Activated naive CD4-positive, alpha-beta T cell treated with anti-CD3 and anti-CD28 coated beads, Interleukin-2, amount 10 ng/mL, durations not matched to agents 7 days and 5 days (primary cell): ENCODE measurements around the gene VPS4A.
"Not testable (repeated sequence)": the region's sequence is repeated elsewhere in the genome, so short reads cannot be mapped to it uniquely, and the experiment has no call there.

Source experiments
- CTCF ChIA-PET: fragments of 350-600 bp; sonication (Branson Sonifier 250); formaldehyde crosslinking; loops from one replicate; lab custom pipeline; 2021; ENCODE audit warnings: antibody characterized with exemption; lab: Charles Lee
- DNase-seq: peaks from one replicate; pipeline ENCODE4 v3.0.0-alpha.2; 2020
- H3K27ac Mint-ChIP-seq: one replicate; pipeline ENCODE4 v1.8.0; 2021; ENCODE audit warnings: mild to moderate bottlenecking, moderate library complexity, mixed read lengths
- H3K27me3 Mint-ChIP-seq: one replicate; pipeline ENCODE4 v1.8.0; 2021; ENCODE audit warnings: mild to moderate bottlenecking, mixed read lengths
- H3K36me3 Mint-ChIP-seq: one replicate; pipeline ENCODE4 v1.8.0; 2021; ENCODE audit warnings: mixed read lengths
- H3K4me1 Mint-ChIP-seq: one replicate; pipeline ENCODE4 v1.8.0; 2021; ENCODE audit warnings: mixed read lengths
- H3K4me3 Mint-ChIP-seq: one replicate; pipeline ENCODE4 v1.8.0; 2021; ENCODE audit warnings: mild to moderate bottlenecking, moderate library complexity, mixed read lengths
- H3K9me3 Mint-ChIP-seq: one replicate; pipeline ENCODE4 v1.8.0; 2021; ENCODE audit warnings: mixed read lengths

The VPS4A gene

DNA sequence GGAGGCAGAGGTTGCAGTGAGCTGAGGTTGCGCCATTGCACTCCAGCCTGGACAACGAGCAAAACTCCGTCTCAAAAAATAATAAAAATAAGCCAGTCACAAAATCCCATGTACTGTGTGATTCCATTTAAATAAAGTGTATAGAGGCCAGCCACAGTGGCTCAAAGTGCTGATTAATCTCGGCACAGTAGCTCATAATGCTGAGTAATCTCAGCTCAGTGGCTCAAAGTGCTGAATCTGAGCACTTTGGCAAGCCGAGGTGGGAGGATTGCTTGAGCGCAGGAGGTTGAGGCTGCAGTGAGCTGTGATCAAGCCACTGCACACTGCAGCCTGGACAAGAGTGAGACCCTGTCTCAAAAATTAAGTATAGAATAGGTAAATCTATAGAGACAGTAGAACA is 35.5 kb downstream of the VPS4A start:
- H3K36me3 Mint-ChIP-seq = peaks cover 25% of the 10 kb centered on the region
- H3K27me3 Mint-ChIP-seq = no peaks in the 10 kb centered on the region
- no peak for DNase-seq
- CTCF ChIA-PET = interaction anchor here (0.7 kb wide), 1 partner anchor 19 kb away, joined by 3 read pairs; no protein-coding TSS in a partner anchor
- no peak overlapping the region for H3K27ac Mint-ChIP-seq
- peaks cover 9% of the 10 kb centered on the region for H3K4me1 Mint-ChIP-seq
- no peaks in the 10 kb centered on the region for H3K9me3 Mint-ChIP-seq
- no peak overlapping the region for H3K4me3 Mint-ChIP-seq

DNA sequence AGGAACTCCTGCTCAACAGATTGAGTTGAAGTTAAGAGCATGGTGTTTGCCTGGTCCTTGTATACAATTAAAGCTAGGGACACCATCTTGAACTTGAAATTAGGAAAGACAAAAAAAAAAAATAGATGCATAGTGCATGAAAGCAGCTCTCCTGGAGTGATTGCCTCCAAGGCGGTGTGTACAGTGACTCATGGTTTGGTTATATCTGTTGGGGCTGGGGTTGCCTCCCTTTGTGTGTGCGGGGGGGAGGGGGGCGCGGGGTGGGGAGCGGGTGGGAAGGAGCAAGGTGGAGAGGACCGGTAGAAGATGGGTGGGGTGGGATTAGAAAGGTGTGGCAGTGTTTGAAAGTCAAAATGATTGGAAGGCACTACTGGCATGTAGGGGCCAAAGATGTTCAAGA is 37.1 kb downstream of the VPS4A start:
- peaks cover 3% of the 10 kb centered on the region for H3K4me1 Mint-ChIP-seq
- no peak overlapping the region for H3K27ac Mint-ChIP-seq
- no peak overlapping the region for H3K4me3 Mint-ChIP-seq
- H3K27me3 Mint-ChIP-seq = no peaks in the 10 kb centered on the region
- DNase-seq = no peak
- peaks cover 25% of the 10 kb centered on the region for H3K36me3 Mint-ChIP-seq
- no peaks in the 10 kb centered on the region for H3K9me3 Mint-ChIP-seq
- CTCF ChIA-PET = no interaction called here

DNA sequence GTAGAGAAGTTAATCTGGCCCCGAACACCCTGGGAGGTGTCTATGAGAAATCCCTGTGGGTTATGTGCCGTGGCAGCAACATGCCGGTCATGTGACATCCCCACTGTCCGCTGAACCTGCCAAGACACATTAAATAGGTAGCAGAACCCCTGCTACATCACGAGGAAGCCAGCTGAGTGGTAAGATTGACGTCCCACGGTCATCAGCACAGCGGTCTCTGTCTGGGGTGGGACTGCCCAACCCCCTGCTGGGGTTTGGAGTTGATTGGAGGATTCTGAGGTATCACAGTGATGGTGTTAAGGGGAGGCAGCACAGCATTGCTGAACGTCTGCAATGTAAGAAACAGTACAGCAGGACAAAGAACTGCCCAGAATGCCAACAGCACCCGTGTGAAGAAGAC is 38.4 kb downstream of the VPS4A start:
- Mint-ChIP-seq H3K27ac (no peak overlapping the region), H3K4me1 (no peaks in the 10 kb centered on the region), H3K36me3 (peaks cover 20% of the 10 kb centered on the region), H3K4me3 (no peak overlapping the region), H3K27me3 (no peaks in the 10 kb centered on the region), H3K9me3 (no peaks in the 10 kb centered on the region)
- DNase-seq = no peak
- CTCF ChIA-PET = no interaction called here

DNA sequence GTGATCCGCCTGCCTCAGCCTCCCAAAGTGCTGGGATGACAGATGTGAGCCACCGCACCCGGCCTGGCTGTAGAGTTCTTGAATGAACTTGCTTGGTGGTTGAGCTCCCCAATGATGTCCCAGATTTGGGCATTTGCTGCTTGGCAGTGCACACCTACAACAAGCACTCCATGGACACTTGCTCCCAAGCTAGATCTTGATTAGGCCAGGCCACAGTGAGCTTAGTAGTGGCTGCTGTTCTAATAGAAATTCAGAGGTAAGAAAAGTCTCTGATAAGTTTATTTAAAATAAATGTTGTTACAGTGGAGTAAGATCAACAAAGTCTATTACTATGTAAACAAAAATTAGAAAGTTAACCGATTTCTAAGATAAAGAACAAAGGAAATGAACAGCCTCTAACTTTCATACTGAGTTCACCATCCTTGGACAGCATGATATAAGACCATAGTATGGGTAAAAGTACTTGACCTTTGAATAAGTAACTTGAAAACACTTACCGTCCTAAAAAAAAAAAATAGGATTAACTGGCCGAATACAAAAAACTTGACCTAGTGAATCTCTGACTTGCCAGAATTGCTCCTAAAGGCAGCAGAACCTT is 39.5 kb downstream of the VPS4A start:
- DNase-seq = no peak
- no peaks in the 10 kb centered on the region for H3K4me1 Mint-ChIP-seq
- CTCF ChIA-PET = no interaction called here
- peaks cover 24% of the 10 kb centered on the region for H3K36me3 Mint-ChIP-seq
- no peaks in the 10 kb centered on the region for H3K27me3 Mint-ChIP-seq
- no peak overlapping the region for H3K27ac Mint-ChIP-seq
- H3K9me3 Mint-ChIP-seq = no peaks in the 10 kb centered on the region
- no peak overlapping the region for H3K4me3 Mint-ChIP-seq

DNA sequence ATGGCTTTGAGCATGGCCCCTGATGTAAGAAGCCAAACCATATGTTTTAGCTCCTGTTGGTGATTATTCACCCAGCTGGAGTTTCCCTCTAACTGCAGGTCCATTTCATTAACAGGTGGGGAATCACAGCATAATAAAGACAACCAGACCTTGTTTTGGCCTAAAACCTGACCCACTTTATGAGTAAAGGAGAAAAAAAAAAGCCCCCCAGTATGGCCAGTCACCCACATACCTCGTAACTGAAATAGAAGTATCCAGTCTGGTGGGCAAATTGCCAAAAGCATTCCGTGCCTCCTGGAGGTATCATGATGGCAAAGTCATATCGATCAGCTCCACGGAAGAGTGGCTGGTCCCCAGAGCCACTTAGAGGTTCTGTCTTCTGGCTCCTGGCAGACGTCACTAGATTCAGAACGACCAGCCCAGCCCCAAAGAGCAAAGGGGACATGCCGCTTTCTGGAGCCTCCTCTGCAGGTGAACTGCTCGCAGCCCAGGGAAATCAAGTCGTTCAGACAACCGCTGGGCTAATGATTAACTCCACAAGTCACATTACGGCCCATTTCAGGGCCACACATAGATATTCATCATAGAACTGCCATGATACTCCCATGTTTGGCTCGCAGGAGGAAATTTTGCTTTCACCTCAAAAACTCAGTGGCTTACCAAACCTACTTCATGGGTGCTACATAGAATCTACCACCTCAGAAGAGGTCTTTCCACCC is 40.3 kb downstream of the VPS4A start, which contains the start of gene TMED6:
TSS of gene TMED6 (minus strand) at position 478 of the 719 bp plus-strand sequence. CDS start at position 445, 33 bp downstream.
- Mint-ChIP-seq H3K4me1 (no peaks in the 10 kb centered on the region), H3K36me3 (peaks cover 25% of the 10 kb centered on the region), H3K27ac (no peak within 1 kb of the TSS), H3K4me3 (no peak within 1 kb of the TSS), H3K27me3 (no peaks in the 10 kb centered on the region), H3K9me3 (no peaks in the 10 kb centered on the region)
- DNase-seq = no peak
- CTCF ChIA-PET = interaction anchor here (0.6 to 1.2 kb wide), 2 partner anchors 9 to 403 kb away, joined by 3 read pairs; no protein-coding TSS in a partner anchor

GRCh38 chr16:69360070-69360469 is 48.9 kb downstream of the VPS4A start:
- DNase-seq, H3K4me3 Mint-ChIP-seq, H3K27me3 Mint-ChIP-seq, H3K27ac Mint-ChIP-seq, H3K9me3 Mint-ChIP-seq, CTCF ChIA-PET, H3K4me1 Mint-ChIP-seq: not testable (repeated sequence)
- H3K36me3 Mint-ChIP-seq = peaks cover 41% of the 10 kb centered on the region

GRCh38 chr16:69363281-69363717 is 52.1 kb downstream of the VPS4A start:
- no peaks in the 10 kb centered on the region for H3K9me3 Mint-ChIP-seq
- H3K4me1 Mint-ChIP-seq = no peaks in the 10 kb centered on the region
- no peak overlapping the region for H3K4me3 Mint-ChIP-seq
- peaks cover 48% of the 10 kb centered on the region for H3K36me3 Mint-ChIP-seq
- no peak for DNase-seq
- H3K27me3 Mint-ChIP-seq = no peaks in the 10 kb centered on the region
- H3K27ac Mint-ChIP-seq = no peak overlapping the region
- CTCF ChIA-PET = no interaction called here

- Mint-ChIP-seq H3K4me3 (no peak overlapping the region), H3K4me1 (no peaks in the 10 kb centered on the region), H3K27ac (no peak overlapping the region), H3K9me3 (no peaks in the 10 kb centered on the region), H3K27me3 (no peaks in the 10 kb centered on the region), H3K36me3 (peaks cover 53% of the 10 kb centered on the region)
- no peak for DNase-seq
- CTCF ChIA-PET = no interaction called here
Measured at GRCh38 chr16:69364088-69364487, 52.9 kb downstream of the VPS4A start.

DNA sequence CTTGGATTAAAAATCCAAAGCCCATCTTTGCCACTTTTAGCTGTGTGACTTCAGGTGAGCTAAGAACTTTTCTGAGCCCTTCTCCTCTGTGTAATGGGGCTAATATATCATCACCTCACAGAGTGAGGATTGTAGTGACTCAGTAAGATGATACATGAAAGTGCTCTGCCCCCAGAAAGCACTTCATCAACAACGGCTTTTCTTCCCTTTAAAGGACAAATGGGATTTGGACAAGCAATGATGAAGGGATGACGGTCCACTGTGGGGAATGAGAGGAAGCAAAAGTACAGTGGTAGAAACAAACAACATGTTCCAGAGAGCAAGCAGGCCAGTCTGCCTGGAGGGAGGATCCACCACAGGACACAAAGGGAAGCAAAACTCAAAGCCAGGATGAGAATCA is 54.8 kb downstream of the VPS4A start:
- H3K27ac Mint-ChIP-seq = no peak overlapping the region
- no peaks in the 10 kb centered on the region for H3K9me3 Mint-ChIP-seq
- H3K4me1 Mint-ChIP-seq = peaks cover 2% of the 10 kb centered on the region
- no peaks in the 10 kb centered on the region for H3K27me3 Mint-ChIP-seq
- no peak overlapping the region for H3K4me3 Mint-ChIP-seq
- no peak for DNase-seq
- CTCF ChIA-PET = interaction anchor here (0.6 kb wide), 1 partner anchor 20 kb away, joined by 3 read pairs; no protein-coding TSS in a partner anchor
- H3K36me3 Mint-ChIP-seq = peaks cover 66% of the 10 kb centered on the region

- Mint-ChIP-seq H3K27ac (no peak overlapping the region), H3K9me3 (no peaks in the 10 kb centered on the region), H3K27me3 (no peaks in the 10 kb centered on the region), H3K4me1 (peaks cover 2% of the 10 kb centered on the region), H3K36me3 (peaks cover 62% of the 10 kb centered on the region), H3K4me3 (no peak overlapping the region)
- CTCF ChIA-PET = interaction anchor here (0.6 kb wide), 1 partner anchor 20 kb away, joined by 3 read pairs; no protein-coding TSS in a partner anchor
- DNase-seq = no peak
Measured at GRCh38 chr16:69366431-69366830, 55.3 kb downstream of the VPS4A start.

DNA sequence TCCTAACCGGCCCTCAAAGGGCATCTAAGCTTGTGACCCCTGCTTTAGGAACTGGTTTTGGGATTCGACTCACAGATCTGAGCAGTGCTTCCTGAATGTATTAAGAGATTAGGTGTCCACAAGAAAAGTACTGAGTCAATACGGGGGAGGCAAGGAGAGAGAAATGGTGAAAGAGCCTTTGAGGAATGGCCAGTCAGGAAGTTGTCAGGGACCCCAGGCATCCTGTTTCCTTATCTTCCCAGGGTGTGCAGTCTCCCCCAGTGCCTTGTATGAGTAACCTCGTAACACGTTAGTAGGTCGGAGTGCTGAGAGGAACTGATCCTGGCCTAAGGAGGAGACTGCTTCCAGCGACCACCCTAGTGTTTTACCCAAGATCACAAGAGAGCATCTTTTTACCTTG is 56.8 kb downstream of the VPS4A start:
- peaks cover 64% of the 10 kb centered on the region for H3K36me3 Mint-ChIP-seq
- H3K27ac Mint-ChIP-seq = no peak overlapping the region
- no peak for DNase-seq
- CTCF ChIA-PET = no interaction called here
- no peaks in the 10 kb centered on the region for H3K9me3 Mint-ChIP-seq
- no peaks in the 10 kb centered on the region for H3K27me3 Mint-ChIP-seq
- no peak overlapping the region for H3K4me3 Mint-ChIP-seq
- H3K4me1 Mint-ChIP-seq = peaks cover 5% of the 10 kb centered on the region

GRCh38 chr16:69368866-69369265 is 57.7 kb downstream of the VPS4A start:
- DNase-seq = no peak
- no peak overlapping the region for H3K27ac Mint-ChIP-seq
- no peaks in the 10 kb centered on the region for H3K9me3 Mint-ChIP-seq
- CTCF ChIA-PET = no interaction called here
- no peaks in the 10 kb centered on the region for H3K27me3 Mint-ChIP-seq
- peaks cover 62% of the 10 kb centered on the region for H3K36me3 Mint-ChIP-seq
- no peak overlapping the region for H3K4me3 Mint-ChIP-seq
- peaks cover 7% of the 10 kb centered on the region for H3K4me1 Mint-ChIP-seq

GRCh38 chr16:69371564-69371963 is 60.4 kb downstream of the VPS4A start:
- Mint-ChIP-seq H3K4me3 (no peak overlapping the region), H3K27me3 (no peaks in the 10 kb centered on the region), H3K9me3 (no peaks in the 10 kb centered on the region), H3K4me1 (peaks cover 7% of the 10 kb centered on the region), H3K27ac (no peak overlapping the region), H3K36me3 (peaks cover 51% of the 10 kb centered on the region)
- CTCF ChIA-PET = no interaction called here
- DNase-seq = no peak

DNA sequence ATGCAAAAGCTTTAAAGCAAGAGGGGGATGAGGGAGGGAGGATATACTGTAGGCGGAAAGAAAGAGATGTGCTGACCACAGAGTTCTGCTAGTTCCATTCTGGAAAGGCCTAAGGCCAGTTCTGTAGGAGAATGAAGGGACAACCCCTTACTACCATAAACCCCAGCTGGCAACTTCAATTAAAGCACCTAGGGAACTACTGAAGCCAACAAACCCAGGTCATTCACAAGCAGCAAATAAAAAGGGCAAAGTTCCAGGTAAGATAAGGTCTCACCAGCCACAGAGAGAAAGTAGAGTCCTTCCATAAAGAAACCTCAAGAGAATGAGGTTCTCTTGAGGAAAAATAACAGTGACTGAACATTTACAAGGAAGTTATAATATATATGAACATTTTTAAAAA is 61.9 kb downstream of the VPS4A start:
- no peak overlapping the region for H3K27ac Mint-ChIP-seq

More for the DNA sequence above, 61.9 kb downstream of the VPS4A start:
- peaks cover 45% of the 10 kb centered on the region for H3K36me3 Mint-ChIP-seq
- H3K4me3 Mint-ChIP-seq = no peak overlapping the region
- H3K9me3 Mint-ChIP-seq = no peaks in the 10 kb centered on the region
- DNase-seq = no peak
- peaks cover 7% of the 10 kb centered on the region for H3K4me1 Mint-ChIP-seq
- H3K27me3 Mint-ChIP-seq = no peaks in the 10 kb centered on the region
- CTCF ChIA-PET = no interaction called here
